ENCODE results near the gene HDAC11.

HDAC11 gene

GRCh38 chr3:13529196-13530112 lies 49.3 kb downstream of the HDAC11 start:
- no peaks in the 10 kb centered on the region for H3K36me3 Mint-ChIP-seq (ENCODE audit: low read depth)
- H3K27me3 Mint-ChIP-seq: no peaks in the 10 kb centered on the region
- no peak overlapping the region for H3K4me3 Mint-ChIP-seq
- H3K27ac Mint-ChIP-seq: no peak overlapping the region
- no peak for DNase-seq
- H3K9me3 Mint-ChIP-seq: no peaks in the 10 kb centered on the region
- H3K4me1 Mint-ChIP-seq (ENCODE audit: low read depth): no peaks in the 10 kb centered on the region

GRCh38 chr3:13530241-13531009 lies 50.3 kb downstream of the HDAC11 start:
- H3K27ac Mint-ChIP-seq: no peak overlapping the region
- H3K4me3 Mint-ChIP-seq: no peak overlapping the region
- no peaks in the 10 kb centered on the region for H3K4me1 Mint-ChIP-seq (ENCODE audit: low read depth)
- H3K36me3 Mint-ChIP-seq (ENCODE audit: low read depth): no peaks in the 10 kb centered on the region
- DNase-seq: no peak
- H3K9me3 Mint-ChIP-seq: no peaks in the 10 kb centered on the region
- H3K27me3 Mint-ChIP-seq: peaks cover 8% of the 10 kb centered on the region

GRCh38 chr3:13532085-13532484 lies 52.0 kb downstream of the HDAC11 start:
- H3K9me3 Mint-ChIP-seq: no peaks in the 10 kb centered on the region
- H3K36me3 Mint-ChIP-seq (ENCODE audit: low read depth): no peaks in the 10 kb centered on the region
- H3K27ac Mint-ChIP-seq: no peak overlapping the region
- peaks cover 22% of the 10 kb centered on the region for H3K27me3 Mint-ChIP-seq
- no peak for DNase-seq
- H3K4me3 Mint-ChIP-seq: no peak overlapping the region
- peaks cover 7% of the 10 kb centered on the region for H3K4me1 Mint-ChIP-seq (ENCODE audit: low read depth)

GRCh38 chr3:13532631-13533030 lies 52.5 kb downstream of the HDAC11 start:
- Mint-ChIP-seq H3K4me3 (no peak overlapping the region), H3K27me3 (peaks cover 25% of the 10 kb centered on the region), H3K27ac (no peak overlapping the region), H3K36me3 (ENCODE audit: low read depth) (no peaks in the 10 kb centered on the region), H3K9me3 (no peaks in the 10 kb centered on the region), H3K4me1 (ENCODE audit: low read depth) (peaks cover 8% of the 10 kb centered on the region)
- DNase-seq: no peak

- DNase-seq: no peak
- Mint-ChIP-seq H3K4me3 (no peak overlapping the region), H3K27me3 (peaks cover 28% of the 10 kb centered on the region), H3K4me1 (ENCODE audit: low read depth) (peaks cover 8% of the 10 kb centered on the region), H3K27ac (no peak overlapping the region), H3K9me3 (no peaks in the 10 kb centered on the region), H3K36me3 (ENCODE audit: low read depth) (no peaks in the 10 kb centered on the region)
Observed at GRCh38 chr3:13533885-13534301, 53.8 kb downstream of the HDAC11 start.

GRCh38 chr3:13535526-13535875 lies 55.4 kb downstream of the HDAC11 start:
- Mint-ChIP-seq H3K9me3 (no peaks in the 10 kb centered on the region), H3K27me3 (peaks cover 29% of the 10 kb centered on the region), H3K36me3 (ENCODE audit: low read depth) (no peaks in the 10 kb centered on the region), H3K4me3 (no peak overlapping the region), H3K4me1 (ENCODE audit: low read depth) (peaks cover 8% of the 10 kb centered on the region), H3K27ac (no peak overlapping the region)
- DNase-seq: no peak

- H3K9me3 Mint-ChIP-seq: peaks cover 1% of the 10 kb centered on the region
- H3K27ac Mint-ChIP-seq: no peak overlapping the region
- H3K4me3 Mint-ChIP-seq: no peak overlapping the region
- H3K27me3 Mint-ChIP-seq: peaks cover 31% of the 10 kb centered on the region
- no peaks in the 10 kb centered on the region for H3K36me3 Mint-ChIP-seq (ENCODE audit: low read depth)
- peaks cover 8% of the 10 kb centered on the region for H3K4me1 Mint-ChIP-seq (ENCODE audit: low read depth)
- no peak for DNase-seq
Observed at GRCh38 chr3:13535905-13536304, 55.8 kb downstream of the HDAC11 start.

- H3K27ac Mint-ChIP-seq: no peak overlapping the region
- no peaks in the 10 kb centered on the region for H3K36me3 Mint-ChIP-seq (ENCODE audit: low read depth)
- H3K4me3 Mint-ChIP-seq: no peak overlapping the region
- H3K4me1 Mint-ChIP-seq (ENCODE audit: low read depth): peaks cover 8% of the 10 kb centered on the region
- no peak for DNase-seq
- H3K27me3 Mint-ChIP-seq: peaks cover 36% of the 10 kb centered on the region
- peaks cover 4% of the 10 kb centered on the region for H3K9me3 Mint-ChIP-seq
Observed at GRCh38 chr3:13536432-13536831, 56.3 kb downstream of the HDAC11 start.

GRCh38 chr3:13536832-13537231 lies 56.7 kb downstream of the HDAC11 start:
- DNase-seq: no peak
- H3K9me3 Mint-ChIP-seq: peaks cover 4% of the 10 kb centered on the region
- H3K4me3 Mint-ChIP-seq: no peak overlapping the region
- no peaks in the 10 kb centered on the region for H3K36me3 Mint-ChIP-seq (ENCODE audit: low read depth)
- H3K27ac Mint-ChIP-seq: no peak overlapping the region
- H3K4me1 Mint-ChIP-seq (ENCODE audit: low read depth): peaks cover 8% of the 10 kb centered on the region
- peaks cover 38% of the 10 kb centered on the region for H3K27me3 Mint-ChIP-seq

- Mint-ChIP-seq H3K4me1 (ENCODE audit: low read depth) (peaks cover 8% of the 10 kb centered on the region), H3K4me3 (no peak overlapping the region), H3K9me3 (peaks cover 4% of the 10 kb centered on the region), H3K27ac (no peak overlapping the region), H3K36me3 (ENCODE audit: low read depth) (no peaks in the 10 kb centered on the region), H3K27me3 (peaks cover 42% of the 10 kb centered on the region)
- DNase-seq: no peak
Observed at GRCh38 chr3:13537244-13537908, 57.3 kb downstream of the HDAC11 start.

GRCh38 chr3:13537909-13538296 lies 57.8 kb downstream of the HDAC11 start:
- Mint-ChIP-seq H3K9me3 (peaks cover 4% of the 10 kb centered on the region), H3K27me3 (peaks cover 44% of the 10 kb centered on the region), H3K36me3 (ENCODE audit: low read depth) (no peaks in the 10 kb centered on the region), H3K27ac (no peak overlapping the region), H3K4me3 (no peak overlapping the region), H3K4me1 (ENCODE audit: low read depth) (peaks cover 8% of the 10 kb centered on the region)
- no peak for DNase-seq

GRCh38 chr3:13538520-13539291 lies 58.6 kb downstream of the HDAC11 start:
- peaks cover 8% of the 10 kb centered on the region for H3K4me1 Mint-ChIP-seq (ENCODE audit: low read depth)
- no peaks in the 10 kb centered on the region for H3K36me3 Mint-ChIP-seq (ENCODE audit: low read depth)
- H3K27ac Mint-ChIP-seq: no peak overlapping the region
- H3K9me3 Mint-ChIP-seq: peaks cover 4% of the 10 kb centered on the region
- DNase-seq: no peak
- H3K4me3 Mint-ChIP-seq: no peak overlapping the region
- H3K27me3 Mint-ChIP-seq: peaks cover 47% of the 10 kb centered on the region

- Mint-ChIP-seq H3K27me3 (peaks cover 49% of the 10 kb centered on the region), H3K4me3 (no peak overlapping the region), H3K27ac (no peak overlapping the region), H3K4me1 (ENCODE audit: low read depth) (peaks cover 13% of the 10 kb centered on the region), H3K9me3 (peaks cover 4% of the 10 kb centered on the region), H3K36me3 (ENCODE audit: low read depth) (no peaks in the 10 kb centered on the region)
- DNase-seq: no peak
Observed at GRCh38 chr3:13539292-13539638, 59.2 kb downstream of the HDAC11 start.

GRCh38 chr3:13539671-13540070 lies 59.6 kb downstream of the HDAC11 start:
- no peak overlapping the region for H3K27ac Mint-ChIP-seq

More at GRCh38 chr3:13539671-13540070, 59.6 kb downstream of the HDAC11 start:
- H3K9me3 Mint-ChIP-seq: peaks cover 4% of the 10 kb centered on the region
- peaks cover 17% of the 10 kb centered on the region for H3K4me1 Mint-ChIP-seq (ENCODE audit: low read depth)
- no peak overlapping the region for H3K4me3 Mint-ChIP-seq
- no peaks in the 10 kb centered on the region for H3K36me3 Mint-ChIP-seq (ENCODE audit: low read depth)
- no peak for DNase-seq
- H3K27me3 Mint-ChIP-seq: peaks cover 51% of the 10 kb centered on the region

Measured in activated T-cell treated with anti-CD3 and anti-CD28 coated beads, Interleukin-2, amount 50 U/mL, for 24 hours (primary cell).